Skin of body (tissue), 2 donors: ENCODE measurements around the gene OR52R1. TPM values are rescaled to one million over a fixed set of nuclear protein-coding genes. Genes with fewer than 3 reads are reported as not detected.
"Not testable (repeated sequence)": the region's sequence is repeated elsewhere in the genome, so short reads cannot be mapped to it uniquely, and the experiment has no call there.

Source experiments
- DNase-seq: peaks from one replicate; lab custom pipeline; 2025; lab: John Stamatoyannopoulos, UW
- total RNA-seq: library from RNA; depleted of rRNA; stranded (reverse); fragments of >200 nt; gene quantifications from one replicate; pipeline ENCODE4 v1.2.3, GENCODE V29; 2014

Gene OR52R1
- total RNA-seq: not detected

DNA sequence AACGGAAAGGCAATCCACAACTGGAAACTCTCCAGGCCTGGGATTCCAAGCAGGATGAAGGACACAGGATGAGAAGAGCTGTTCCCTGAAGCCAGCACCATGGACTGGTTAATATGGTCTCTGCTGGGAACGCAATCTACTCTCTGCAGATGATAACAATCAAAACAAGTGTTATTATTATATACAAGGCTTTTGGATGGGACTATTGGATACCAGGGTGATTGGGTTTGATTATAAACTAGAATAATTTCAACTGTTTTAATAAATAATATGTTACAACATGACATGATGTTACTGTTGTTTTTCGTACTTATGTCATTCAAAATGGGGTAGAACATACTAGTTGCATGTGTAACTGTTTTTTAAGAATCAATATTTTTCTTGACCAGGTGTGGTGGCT, at the start of gene OR52R1:
Gene OR52R1 (minus strand): TSS at position 101 of the 400 bp plus-strand sequence. CDS start 0 bp downstream, at position 101.
- DNase-seq: no peak

DNA sequence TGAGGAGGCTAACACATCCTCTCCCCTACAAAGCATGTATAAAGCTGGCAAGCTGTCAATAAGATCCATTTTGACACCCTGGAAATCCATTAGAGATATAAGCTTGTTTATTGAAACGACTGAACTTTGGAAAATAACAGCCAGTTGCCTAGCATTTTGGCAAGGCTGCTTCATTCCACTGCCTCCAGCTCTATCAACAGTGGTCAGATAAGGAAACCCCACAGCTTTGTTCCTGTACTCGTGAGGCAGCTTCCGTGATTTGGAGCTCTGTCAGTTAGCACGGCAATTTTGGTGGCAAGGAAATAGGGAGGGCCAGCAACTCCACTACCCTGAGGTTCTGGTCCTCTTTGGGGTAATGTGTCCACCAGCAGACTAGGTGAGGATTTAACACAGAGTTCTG, 46.9 kb upstream of the OR52R1 start:
- DNase-seq: no peak

DNA sequence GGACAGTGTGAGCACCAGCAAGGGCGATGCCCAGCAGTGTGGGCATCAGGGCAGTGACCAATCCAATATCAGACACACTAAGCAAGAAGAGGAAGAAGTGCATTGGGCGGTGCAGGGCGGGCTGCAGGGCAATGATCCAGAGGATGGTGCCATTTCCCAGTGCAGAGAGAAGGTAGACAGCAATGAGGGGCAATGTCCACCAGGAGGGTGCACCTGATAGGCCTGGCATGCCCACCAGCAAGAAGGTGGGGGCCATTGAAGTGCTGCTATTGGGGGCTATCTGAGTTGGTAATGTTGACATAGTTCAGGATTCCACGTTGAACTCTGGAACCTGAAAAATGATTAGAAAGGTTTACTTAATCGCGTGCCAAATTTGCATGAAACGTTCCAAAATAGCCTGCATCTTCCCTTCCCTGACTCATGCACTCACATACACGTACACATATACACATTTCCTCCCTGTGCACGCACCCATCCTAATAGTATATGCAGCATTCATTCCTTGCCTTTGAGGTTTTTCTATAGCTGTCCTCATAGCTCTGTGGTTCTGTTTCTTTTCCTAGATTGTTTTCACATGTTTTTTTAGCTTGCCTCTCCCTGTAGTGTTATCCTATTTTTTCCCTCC, 44.8 kb upstream of the OR52R1 start, which contains the start of gene OR51S1:
Gene OR51S1 (minus strand): TSS at position 301 of the 625 bp plus-strand sequence. CDS start 0 bp downstream, at position 301.
- DNase-seq: no peak

DNA sequence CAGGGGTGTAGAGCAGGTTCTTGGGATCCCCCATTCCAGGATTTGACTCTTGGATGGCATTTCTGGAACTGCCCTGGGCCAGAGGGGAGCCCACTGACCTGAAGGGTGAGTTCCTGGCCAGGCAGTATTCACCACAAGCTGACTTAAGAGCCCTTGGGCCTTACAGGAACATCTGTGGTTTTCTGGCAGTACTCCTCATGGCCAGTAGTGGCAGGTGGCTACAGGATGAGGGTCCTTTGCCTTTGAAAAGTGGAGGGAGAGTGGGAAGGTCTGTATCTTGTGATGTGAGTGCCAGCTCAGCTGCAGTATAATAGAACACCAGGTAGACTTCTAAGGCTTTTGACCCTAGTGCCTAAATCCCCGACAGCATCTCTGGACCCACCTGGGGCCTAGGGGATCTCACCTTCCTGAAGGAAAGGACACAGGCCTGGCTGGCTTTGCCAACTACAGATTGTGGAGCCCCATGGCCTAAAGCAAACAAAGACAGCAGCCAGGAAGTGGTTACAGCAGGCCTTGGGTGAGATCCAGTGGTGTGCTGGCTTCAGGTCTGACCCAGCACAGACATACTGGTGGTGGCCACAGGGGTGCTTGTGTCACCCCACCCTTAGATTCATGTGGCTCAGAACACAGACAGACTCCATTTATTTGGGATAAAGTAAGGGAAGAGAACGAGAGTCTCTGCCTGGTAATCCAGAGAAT, 35.8 kb upstream of the OR52R1 start:
- DNase-seq: no peak

DNA sequence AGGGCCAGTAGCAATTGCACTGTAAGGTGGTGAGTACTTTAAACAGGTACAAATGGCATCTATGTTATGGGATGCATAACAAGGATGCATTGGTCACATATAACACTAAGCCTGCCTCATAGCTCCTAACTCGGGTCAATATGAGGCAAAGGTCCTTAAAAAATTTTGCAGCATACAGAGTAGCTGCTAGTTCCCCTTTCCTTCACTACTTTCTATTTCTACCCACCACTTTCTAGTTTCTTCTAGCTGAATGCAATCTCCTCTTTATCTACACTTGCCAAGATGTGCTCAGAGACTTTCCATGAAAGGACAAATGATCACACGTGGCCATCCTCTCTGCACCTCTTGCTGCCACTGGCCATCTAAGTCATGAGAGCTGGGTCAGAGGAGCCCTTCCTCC, 26.7 kb upstream of the OR52R1 start:
- DNase-seq: no peak

DNA sequence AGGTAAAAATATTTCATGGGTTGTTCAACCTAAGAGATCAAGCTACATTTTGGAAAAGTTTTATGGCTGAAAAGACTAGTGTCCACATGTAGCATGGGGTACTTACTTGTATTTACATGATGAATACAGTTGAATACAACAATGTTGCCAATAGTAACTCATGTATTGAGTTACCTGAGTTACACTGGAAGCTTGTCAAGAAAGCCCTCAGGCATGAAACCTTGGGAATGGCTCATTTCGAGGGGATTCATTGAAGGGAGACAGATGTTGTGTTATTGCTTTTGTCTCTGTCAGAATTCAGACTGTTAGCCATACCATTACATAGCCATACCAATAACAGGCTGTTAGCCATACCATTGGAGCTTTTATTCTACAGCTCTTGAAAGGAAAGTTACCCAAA, 26.2 kb upstream of the OR52R1 start:
- no peak for DNase-seq

- no peak for DNase-seq
Observed at GRCh38 chr11:4826425-4826824, 22.2 kb upstream of the OR52R1 start.

GRCh38 chr11:4825132-4825531, 21.0 kb upstream of the OR52R1 start:
- no peak for DNase-seq

DNA sequence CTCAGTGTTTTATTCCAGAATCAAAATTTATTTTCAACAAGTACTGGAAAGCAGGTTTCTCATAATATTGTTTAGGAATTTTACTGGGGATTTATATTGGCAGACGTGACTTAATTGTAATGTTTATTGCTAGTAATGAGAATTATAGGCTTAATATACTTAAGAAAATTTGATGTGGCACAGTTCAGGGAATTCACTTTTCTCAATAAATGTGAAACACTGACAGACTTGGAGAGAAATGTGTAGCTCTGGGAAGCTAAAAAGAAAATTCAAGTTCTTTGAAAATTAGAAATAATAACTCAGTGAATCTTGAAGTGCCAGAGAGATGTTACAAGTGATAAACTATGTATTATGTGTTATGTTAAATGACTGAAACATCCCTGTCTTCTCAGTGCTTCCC, 16.8 kb upstream of the OR52R1 start, which contains the start of gene OR51F2:
Gene OR51F2 (plus strand): TSS at position 301 of the 400 bp plus-strand sequence. CDS start 101 bp downstream, outside the sequence.
- DNase-seq: no peak

GRCh38 chr11:4809246-4809645, 5.1 kb upstream of the OR52R1 start:
- no peak for DNase-seq

DNA sequence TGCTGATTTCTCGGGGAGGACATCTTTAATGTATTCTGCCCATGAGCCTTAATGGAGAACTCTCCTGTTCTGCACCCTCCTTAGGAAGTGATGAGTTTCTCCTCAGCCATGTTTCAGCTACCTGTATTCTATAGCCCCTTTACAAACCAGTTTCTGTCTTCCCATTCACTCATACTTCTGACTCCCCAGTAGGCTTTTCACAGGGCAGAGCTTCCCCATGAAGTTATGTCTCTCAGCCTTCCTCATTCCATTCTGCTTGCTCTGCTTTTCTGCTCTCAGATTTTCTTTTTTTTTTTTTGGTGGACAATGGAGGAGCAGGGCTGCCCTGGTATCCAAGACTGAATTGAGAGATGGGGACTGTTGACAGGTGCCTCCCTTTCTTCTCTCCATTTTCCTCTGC, 4.3 kb upstream of the OR52R1 start:
- no peak for DNase-seq

- not testable (repeated sequence) for DNase-seq
Observed at GRCh38 chr11:4801316-4801715, 2.9 kb downstream of the OR52R1 start.

DNA sequence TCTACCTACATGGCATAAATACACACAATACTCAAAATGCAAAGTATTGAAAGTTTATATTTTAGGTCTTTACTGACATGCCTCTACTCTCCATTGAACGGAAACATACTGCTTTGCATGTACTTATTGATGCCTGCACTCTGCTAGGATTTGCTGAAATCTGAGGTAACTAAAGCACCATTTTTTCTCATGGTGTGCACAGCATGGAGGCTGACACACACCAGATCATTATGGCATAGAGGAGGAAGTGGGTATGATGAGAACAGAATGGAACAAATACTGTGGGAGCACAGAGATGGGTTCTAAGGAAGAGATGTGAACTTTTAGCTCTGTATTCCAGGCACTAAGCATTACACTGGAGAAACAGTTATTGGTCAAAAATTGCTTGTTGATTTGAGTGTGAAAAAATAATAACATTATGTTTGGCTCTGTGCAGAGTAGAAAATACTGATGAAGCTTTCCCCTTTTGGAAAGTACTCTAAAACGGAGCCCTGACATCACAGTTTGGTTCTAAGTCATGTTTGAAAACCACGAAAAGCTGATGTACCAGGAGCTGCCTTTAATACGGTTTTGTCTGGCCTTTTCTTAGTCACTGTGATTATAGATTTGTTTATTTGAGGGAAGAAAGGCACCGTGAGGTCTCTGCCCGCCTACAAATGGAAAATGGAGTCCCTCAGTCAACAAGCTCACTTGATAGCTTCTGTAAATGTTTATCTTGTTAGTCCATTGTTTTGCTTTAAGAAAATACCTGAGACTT, 5.6 kb downstream of the OR52R1 start:
- DNase-seq: no peak

- DNase-seq: no peak
Observed at GRCh38 chr11:4797206-4797605, 7.0 kb downstream of the OR52R1 start.

DNA sequence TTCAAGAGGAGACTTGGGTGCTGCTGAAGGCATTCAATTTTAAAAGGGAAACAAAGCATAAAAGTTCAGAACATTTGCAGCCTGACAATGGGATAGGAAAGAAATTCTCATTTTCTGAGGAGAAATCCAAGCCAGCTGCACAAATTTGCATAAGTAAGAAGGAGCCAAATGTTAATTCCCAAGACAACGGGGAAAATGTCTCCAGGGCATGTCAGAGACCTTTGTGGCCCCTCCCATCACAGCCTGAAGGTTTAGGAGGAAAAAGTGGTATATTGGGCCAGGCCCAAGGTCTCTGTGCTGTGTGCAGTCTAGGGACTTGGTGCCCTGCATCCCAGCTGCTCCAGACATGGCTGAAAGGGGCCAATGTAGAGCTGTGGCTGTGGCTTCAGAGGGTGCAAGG, 21.7 kb downstream of the OR52R1 start:
- DNase-seq: no peak

- no peak for DNase-seq
Observed at GRCh38 chr11:4769838-4770237, 34.3 kb downstream of the OR52R1 start, which contains the start of gene OR51F1. Gene OR51F1 (minus strand): TSS chr11:4769938. CDS start chr11:4769938, 0 bp downstream.

GRCh38 chr11:4768094-4768493, 36.1 kb downstream of the OR52R1 start:
- DNase-seq: no peak

GRCh38 chr11:4766420-4767043, 37.6 kb downstream of the OR52R1 start:
- no peak for DNase-seq

DNA sequence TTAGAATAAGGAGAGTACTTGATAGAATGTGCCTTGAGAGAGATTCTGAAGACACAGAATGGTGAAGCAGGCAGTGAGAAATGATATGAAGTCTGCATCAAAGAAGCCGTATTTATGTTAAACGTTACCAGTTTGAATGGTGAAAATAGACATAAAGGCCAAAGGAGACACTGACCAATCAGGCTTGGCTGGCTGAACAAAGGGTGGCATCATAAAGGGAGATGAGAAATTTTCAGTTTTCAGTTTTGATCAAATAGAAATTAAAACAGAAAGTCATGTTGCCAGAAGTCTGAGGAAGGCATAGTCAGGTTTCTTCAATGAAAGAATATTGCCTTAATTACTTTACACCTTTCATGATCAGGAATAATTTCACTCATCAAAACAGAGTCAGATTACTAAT, 41.1 kb downstream of the OR52R1 start:
- DNase-seq: no peak
